B cell (primary cell): ENCODE results near the gene LCORL. TPM values are rescaled to one million over a fixed set of nuclear protein-coding genes. Genes with fewer than 3 reads are reported as not detected.

Experiments used
- ATAC-seq: fragments of 200-7000 bp; cut with Tn5 transposase; one replicate; pipeline ENCODE4 v1.10.0; 2021; ENCODE audit warnings: low read depth, mild to moderate bottlenecking, moderate number of reproducible peaks, moderate library complexity
- CTCF ChIA-PET: fragments of 350-600 bp; sonication (Branson Sonifier 250); formaldehyde crosslinking; loops from one replicate; lab custom pipeline; 2021; ENCODE audit warnings: antibody characterized with exemption, inconsistent platforms; lab: Charles Lee
- POLR2A ChIA-PET: fragments of 350-600 bp; sonication (Branson Sonifier 250); formaldehyde crosslinking; loops from one replicate; lab custom pipeline; 2021; ENCODE audit warnings: antibody characterized with exemption; lab: Charles Lee
- DNase-seq: peaks from one replicate; pipeline ENCODE4 v3.0.0; 2013
- H2AFZ ChIP-seq: 2 replicates; pipeline ENCODE4 v1.6.1; 2012; ENCODE audit warnings: mild to moderate bottlenecking, low read depth, low read length; ENCODE audit not compliant: insufficient read depth, poor library complexity, severe bottlenecking
- H3K27ac ChIP-seq, 2 donors: 1 replicate in 1 of 2; 2 replicates in 1 of 2; pipeline ENCODE4 v1.5.1; 2012 to 2013; ENCODE audit warnings: low read length in 2 of 2, mild to moderate bottlenecking in 2 of 2, moderate library complexity in 1 of 2
- H3K27me3 ChIP-seq, 4 experiments: fragments of 200-600 bp in 1 of 4; sonication (generic) in 1 of 4; replicated peaks in 1 of 4; 1 replicate in 2 of 4; 2 replicates in 2 of 4; pipeline versions ENCODE4 v1.6.1 to v1.7.0; 2013 to 2016; ENCODE audit warnings: low read length in 3 of 4, mild to moderate bottlenecking in 2 of 4, mixed read lengths in 1 of 4, moderate library complexity in 1 of 4; ENCODE audit not compliant: insufficient read depth in 4 of 4, control insufficient read depth in 3 of 4; ENCODE audit errors: control extremely low read depth in 1 of 4
- H3K36me3 ChIP-seq, 2 experiments: replicated peaks in 1 of 2; 1 replicate in 1 of 2; 2 replicates in 1 of 2; pipeline versions ENCODE4 v1.6.1 to v1.7.1; 2013; ENCODE audit warnings: low read length in 1 of 2; ENCODE audit not compliant: insufficient read depth in 2 of 2, control insufficient read depth in 1 of 2; ENCODE audit errors: control extremely low read depth in 1 of 2, extremely low read depth in 1 of 2
- H3K4me1 ChIP-seq, 2 donors: fragments of 200-600 bp in 1 of 2; sonication (generic) in 1 of 2; 1 replicate in 1 of 2; 2 replicates in 1 of 2; pipeline versions ENCODE4 v1.5.1 to v1.6.1; 2013 to 2017; ENCODE audit warnings: low read length in 2 of 2; ENCODE audit not compliant: control insufficient read depth in 2 of 2, insufficient read depth in 2 of 2
- H3K4me2 ChIP-seq: replicated peaks from 2 replicates; pipeline ENCODE3; 2012; ENCODE audit warnings: mild to moderate bottlenecking, low read depth, low read length; ENCODE audit not compliant: poor library complexity, severe bottlenecking
- H3K4me3 ChIP-seq, 5 experiments: fragments of 200-600 bp in 1 of 5; sonication (generic) in 1 of 5; 1 replicate in 3 of 5; 2 replicates in 2 of 5; pipeline versions ENCODE4 v1.5.1 to v1.7.0; 2011 to 2016; ENCODE audit warnings: low read length in 4 of 5, mild to moderate bottlenecking in 4 of 5, low read depth in 2 of 5, control low read depth in 1 of 5, moderate library complexity in 1 of 5; ENCODE audit not compliant: insufficient read depth in 1 of 5; ENCODE audit errors: control extremely low read depth in 1 of 5, extremely low read depth in 1 of 5
- H3K79me2 ChIP-seq: fragments of 200-600 bp; sonication (generic); one replicate; pipeline ENCODE4 v1.6.0; 2016; ENCODE audit warnings: low read length; ENCODE audit not compliant: control insufficient read depth, insufficient read depth
- H3K9ac ChIP-seq: fragments of 200-600 bp; sonication (generic); 2 replicates; pipeline ENCODE4 v1.6.1; 2017; ENCODE audit warnings: mild to moderate bottlenecking, low read length, moderate library complexity
- H3K9me3 ChIP-seq, 3 donors: one replicate each; pipeline versions ENCODE4 v1.6.1 to v1.7.1; 2013; ENCODE audit warnings: low read length in 2 of 3; ENCODE audit not compliant: control insufficient read depth in 2 of 3, insufficient read depth in 1 of 3; ENCODE audit errors: control extremely low read depth in 1 of 3
- H4K20me1 ChIP-seq: 2 replicates; pipeline ENCODE4 v1.6.0; 2012; ENCODE audit warnings: mild to moderate bottlenecking, low read length; ENCODE audit not compliant: insufficient read depth, control insufficient read depth, poor library complexity, severe bottlenecking
- H3K27ac Mint-ChIP-seq: one replicate; pipeline ENCODE4 v1.8.0; 2021; ENCODE audit warnings: mixed read lengths
- H3K27me3 Mint-ChIP-seq: one replicate; pipeline ENCODE4 v1.8.0; 2021; ENCODE audit warnings: mixed read lengths
- H3K4me1 Mint-ChIP-seq: one replicate; pipeline ENCODE4 v1.8.0; 2021; ENCODE audit warnings: mixed read lengths
- H3K4me3 Mint-ChIP-seq: one replicate; pipeline ENCODE4 v1.8.0; 2021; ENCODE audit warnings: mixed read lengths
- H3K9me3 Mint-ChIP-seq: one replicate; pipeline ENCODE4 v1.8.0; 2022; ENCODE audit warnings: mixed read lengths; ENCODE audit not compliant: insufficient read depth
- EZH2 ChIP-seq: IDR thresholded peaks from 2 replicates; pipeline ENCODE4 v1.6.1; 2012; ENCODE audit warnings: borderline replicate concordance, low read depth, mild to moderate bottlenecking, moderate library complexity, low read length; ENCODE audit not compliant: insufficient read depth, poor library complexity, severe bottlenecking
- WGBS: methylation state at CpG from one replicate; pipeline ENCODE4 v1.1.5; 2013; ENCODE audit warnings: missing lambda C conversion rate; ENCODE audit not compliant: insufficient coverage; 5-methylcytosine and 5-hydroxymethylcytosine counted together
- intact Hi-C: fragments of 100-400 bp; cut with micrococcal nuclease; formaldehyde crosslinking; loops from one replicate; pipeline ENCODE4 v1.10.0; 2022
- polyA plus RNA-seq: library from polyadenylated mRNA; depleted of rRNA; stranded (reverse); fragments of >200 nt; gene quantifications from 2 replicates; pipeline ENCODE4 v1.2.3, GENCODE V29; 2012
- total RNA-seq, 2 donors: library from RNA; stranded (reverse); fragments of 120-200 nt in 1 of 2; gene quantifications; 1 replicate in 1 of 2; 2 replicates in 1 of 2; pipeline versions ENCODE4 v1.2.3 to v1.2.4, GENCODE V29; 2013 to 2022
- TF ChIP-seq, protein P1 (sequence below): fragments of 200-600 bp; IDR thresholded peaks from one replicate; pipeline ENCODE4 v1.8.0; 2022; ENCODE audit warnings: antibody characterized with exemption, mild to moderate bottlenecking

The LCORL gene
- total and polyA plus RNA-seq, 2 donors (not counting 1 experiment from before 2014, with no cell fraction given), result 1.2 to 31.3 TPM

DNA sequence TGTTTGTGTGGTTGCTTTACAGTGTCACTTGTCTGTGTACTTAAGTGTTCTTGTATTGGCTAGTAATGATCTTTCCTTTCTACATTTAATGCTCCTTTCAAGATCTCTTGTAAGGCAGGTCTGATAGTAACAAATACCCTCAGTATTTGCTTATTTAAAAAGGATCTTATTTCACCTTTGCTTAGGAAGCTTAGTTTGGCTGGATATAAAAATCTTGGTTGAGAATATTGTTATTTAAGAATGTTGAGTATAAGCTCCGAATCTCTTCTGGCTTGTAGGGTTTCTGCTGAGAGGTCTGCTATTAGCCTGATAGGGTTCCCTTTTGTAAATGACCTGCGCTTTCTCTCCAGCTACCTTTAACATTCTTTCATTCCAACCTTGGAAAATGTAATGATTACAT, 35.7 kb downstream of the LCORL start:
- Histone ChIP-seq H3K36me3 (peaks cover 0 to 1% of the 10 kb centered on the region in 2 experiments), H3K4me3 (no peak overlapping the region), H3K27me3 (no peaks in the 10 kb centered on the region), H4K20me1 (peaks cover 6% of the 10 kb centered on the region), H3K9ac (no peak overlapping the region), H3K4me2 (no peak overlapping the region), H3K9me3 (peaks cover 6 to 15% (median 10%) of the 10 kb centered on the region in 3 donors), H3K4me1 (no peaks in the 10 kb centered on the region), H2AFZ (no peak overlapping the region), H3K79me2 (peaks cover 37% of the 10 kb centered on the region), H3K27ac (no peak overlapping the region)
- no peak for ATAC-seq
- intact Hi-C loops, result no loop called here
- POLR2A ChIA-PET, result no interaction called here
- H3K4me1 Mint-ChIP-seq, result no peaks in the 10 kb centered on the region
- CTCF ChIA-PET, result no interaction called here
- H3K27ac Mint-ChIP-seq, result no peak overlapping the region
- no peak overlapping the region for H3K4me3 Mint-ChIP-seq
- TF ChIP-seq, protein P1, sequence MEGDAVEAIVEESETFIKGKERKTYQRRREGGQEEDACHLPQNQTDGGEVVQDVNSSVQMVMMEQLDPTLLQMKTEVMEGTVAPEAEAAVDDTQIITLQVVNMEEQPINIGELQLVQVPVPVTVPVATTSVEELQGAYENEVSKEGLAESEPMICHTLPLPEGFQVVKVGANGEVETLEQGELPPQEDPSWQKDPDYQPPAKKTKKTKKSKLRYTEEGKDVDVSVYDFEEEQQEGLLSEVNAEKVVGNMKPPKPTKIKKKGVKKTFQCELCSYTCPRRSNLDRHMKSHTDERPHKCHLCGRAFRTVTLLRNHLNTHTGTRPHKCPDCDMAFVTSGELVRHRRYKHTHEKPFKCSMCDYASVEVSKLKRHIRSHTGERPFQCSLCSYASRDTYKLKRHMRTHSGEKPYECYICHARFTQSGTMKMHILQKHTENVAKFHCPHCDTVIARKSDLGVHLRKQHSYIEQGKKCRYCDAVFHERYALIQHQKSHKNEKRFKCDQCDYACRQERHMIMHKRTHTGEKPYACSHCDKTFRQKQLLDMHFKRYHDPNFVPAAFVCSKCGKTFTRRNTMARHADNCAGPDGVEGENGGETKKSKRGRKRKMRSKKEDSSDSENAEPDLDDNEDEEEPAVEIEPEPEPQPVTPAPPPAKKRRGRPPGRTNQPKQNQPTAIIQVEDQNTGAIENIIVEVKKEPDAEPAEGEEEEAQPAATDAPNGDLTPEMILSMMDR, result no peak
- no peak for TF ChIP-seq EZH2
- WGBS, result no CpG with 5 or more reads among the region's 2 CpGs
- no peak for DNase-seq
- no peaks in the 10 kb centered on the region for H3K27me3 Mint-ChIP-seq
- H3K9me3 Mint-ChIP-seq, result peaks cover 12% of the 10 kb centered on the region

DNA sequence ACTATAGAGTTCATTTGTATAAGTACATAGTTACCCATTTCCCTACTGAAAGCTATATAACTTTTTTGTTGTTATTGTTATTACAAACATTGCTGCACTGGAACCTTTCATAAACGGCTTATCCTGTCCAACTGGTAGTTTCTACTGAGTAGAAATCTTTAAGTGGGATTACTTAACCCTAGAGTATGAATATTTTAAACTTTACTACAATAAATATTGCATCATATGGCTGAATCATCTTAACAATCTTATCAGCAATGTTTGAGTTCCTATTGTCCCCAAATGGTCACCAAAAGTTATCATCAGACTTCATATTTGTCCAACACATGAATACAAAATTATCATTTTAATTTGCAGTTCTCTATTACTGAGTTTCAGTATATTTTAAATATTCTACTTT, 40.5 kb downstream of the LCORL start:
- H3K27ac Mint-ChIP-seq, result no peak overlapping the region
- H3K9me3 ChIP-seq, result peaks cover 0 to 5% (median 4%) of the 10 kb centered on the region in 3 donors
- no peak for DNase-seq
- H3K27me3 ChIP-seq, result no peaks in the 10 kb centered on the region
- H3K4me1 Mint-ChIP-seq, result no peaks in the 10 kb centered on the region
- CTCF ChIA-PET, result interaction anchor here (0.8 kb wide), 1 partner anchor 161 kb away, joined by 3 read pairs; no protein-coding TSS in a partner anchor
- no peak overlapping the region for H3K4me3 ChIP-seq
- H3K4me1 ChIP-seq, result no peaks in the 10 kb centered on the region
- intact Hi-C loops, result no loop called here
- no peak overlapping the region for H3K4me3 Mint-ChIP-seq
- no peak for TF ChIP-seq EZH2
- TF ChIP-seq, protein P1, result no peak
- no peak overlapping the region for H2AFZ ChIP-seq
- no peak overlapping the region for H3K27ac ChIP-seq
- H3K9me3 Mint-ChIP-seq, result peaks cover 10% of the 10 kb centered on the region
- peaks cover 33% of the 10 kb centered on the region for H3K79me2 ChIP-seq
- H3K27me3 Mint-ChIP-seq, result no peaks in the 10 kb centered on the region
- peaks cover 14% of the 10 kb centered on the region for H4K20me1 ChIP-seq
- H3K9ac ChIP-seq, result no peak overlapping the region
- WGBS, result no CpG with 5 or more reads among the region's 1 CpG
- H3K4me2 ChIP-seq, result no peak overlapping the region
- no peak for ATAC-seq
- no peaks in the 10 kb centered on the region for H3K36me3 ChIP-seq
- POLR2A ChIA-PET, result no interaction called here
